SK-N-SH treated with all-trans-retinoic acid at 6 μM for 48 hours (cell line): Measurements from ENCODE around the gene AKAP8L.

Experiments
- CSDC2 ChIP-seq: fragments of 250-450 bp; sonication (Bioruptor Pico); IDR thresholded peaks from 2 replicates; pipeline ENCODE4 v1.5.0; 2020; ENCODE audit warnings: mild to moderate bottlenecking, moderate library complexity
- GLIS3 ChIP-seq: fragments of 250-450 bp; sonication (Bioruptor Pico); IDR thresholded peaks from 2 replicates; pipeline ENCODE4 v1.5.0; 2020; ENCODE audit warnings: mild to moderate bottlenecking, moderate library complexity
- ZC3H10 ChIP-seq: fragments of 250-450 bp; sonication (Bioruptor Pico); IDR thresholded peaks from 2 replicates; pipeline ENCODE4 v1.5.1; 2021; ENCODE audit warnings: mild to moderate bottlenecking, moderate library complexity

DNA sequence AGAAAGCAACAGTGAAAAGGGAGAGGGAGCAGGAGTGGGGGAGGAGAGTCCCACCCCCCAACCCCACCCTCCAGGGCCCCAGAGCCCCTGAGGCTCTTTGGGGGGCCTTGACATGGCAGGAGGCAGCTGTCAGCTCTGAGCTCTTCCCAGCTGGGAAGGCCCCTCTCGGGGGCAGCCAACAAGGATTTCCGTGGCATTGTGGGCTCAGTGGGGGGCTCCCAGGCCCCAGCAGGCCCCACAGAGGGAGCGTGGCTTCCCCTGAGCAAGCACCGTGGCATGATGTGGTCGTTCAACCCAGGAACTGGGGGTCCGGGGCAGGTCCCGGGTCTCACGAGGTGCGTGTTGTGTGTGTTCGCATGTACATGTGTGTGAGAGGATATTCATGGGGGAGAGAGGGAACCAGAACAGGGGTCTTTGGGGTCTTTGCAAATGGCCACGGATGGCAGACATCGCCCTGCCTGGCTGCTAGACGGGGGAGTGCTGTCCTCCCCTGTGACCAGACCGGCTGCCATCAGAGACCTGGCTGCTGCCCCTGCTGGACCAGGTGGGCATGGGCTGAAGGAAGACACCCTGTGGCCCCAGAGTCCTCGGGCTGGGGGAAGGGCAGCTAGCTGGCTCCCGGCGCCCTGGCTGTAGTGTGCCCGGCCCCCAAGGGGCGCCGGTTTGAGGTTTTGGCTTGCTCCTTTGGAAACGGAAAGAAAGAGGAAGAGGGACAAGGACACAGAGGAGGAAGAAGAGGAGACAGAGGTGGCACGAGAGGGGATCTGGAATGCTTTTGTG lies 3.7 kb upstream of the AKAP8L start:
- TF ChIP-seq ZC3H10 (CRISPR knock-in tag) (no peak), GLIS3 (CRISPR knock-in tag) (no peak), CSDC2 (no peak)
